ENCODE data around the gene NANOS1. TPM values are rescaled to one million over a fixed set of nuclear protein-coding genes. Genes with fewer than 3 reads are reported as not detected.

NANOS1 gene
- total RNA-seq, 2 experiments from 2014 or later: 3.6 to 7.5 TPM

- POLR2A ChIA-PET: interaction anchor here (0.7 to 1.1 kb wide), 3 partner anchors 10 to 135 kb away, joined by 3 to 5 read pairs (median 3); no protein-coding TSS in a partner anchor
- Histone ChIP-seq H3K9me3 (ENCODE audit: low read length) (no peaks in the 10 kb centered on the region), H3K4me3 (ENCODE audit: low read depth, low read length, poor library complexity, severe bottlenecking) (no peak overlapping the region), H3K27ac (ENCODE audit: low read depth, low read length, poor library complexity, severe bottlenecking) (no peak overlapping the region), H3K36me3 (ENCODE audit: insufficient read depth, low read length) (peaks cover 100% of the 10 kb centered on the region), H3K4me1 (ENCODE audit: insufficient read depth, low read length, poor library complexity, severe bottlenecking) (peaks cover 9% of the 10 kb centered on the region), H2AFZ (ENCODE audit: low read length) (no peak overlapping the region), H4K20me1 (ENCODE audit: insufficient read depth, low read length) (peaks cover 12% of the 10 kb centered on the region; the same call in 1 of the 2 replicates), H3K9me2 (ENCODE audit: insufficient read depth, low read length) (no peaks in the 10 kb centered on the region), H3K4me2 (ENCODE audit: low read length) (no peak overlapping the region), H3K79me2 (ENCODE audit: insufficient read depth, low read depth, low read length) (peaks cover 76% of the 10 kb centered on the region; the same call in 1 of the 2 replicates)
- CTCF ChIA-PET (ENCODE audit: unreplicated experiment): no interaction called here
- BruUV-seq (replicated peaks): no TSS peak
- TF ChIP-seq CTCF (conservative IDR thresholded peaks at IDR 0.05; ENCODE audit: low read length) (no peak), EZH2phosphoT487 (IDR thresholded peaks at IDR 0.05; ENCODE audit: borderline replicate concordance, low read depth, low read length) (no peak)
- DNase-seq (ENCODE audit: low spot score): no peak
- intact Hi-C loops (cut with micrococcal nuclease; ENCODE audit: unreplicated experiment): no loop called here
These were observed 30.0 kb downstream of the NANOS1 start for GRCh38 chr10:119059557-119059956.

GRCh38 chr10:119060107-119060506, 30.6 kb downstream of the NANOS1 start:
- H2AFZ ChIP-seq (ENCODE audit: low read length): no peak overlapping the region
- CTCF ChIA-PET (ENCODE audit: unreplicated experiment): no interaction called here
- TF ChIP-seq EZH2phosphoT487 (IDR thresholded peaks at IDR 0.05; ENCODE audit: borderline replicate concordance, low read depth, low read length) (no peak), CTCF (conservative IDR thresholded peaks at IDR 0.05; ENCODE audit: low read length) (no peak)
- BruUV-seq (replicated peaks): no TSS peak
- POLR2A ChIA-PET: no interaction called here
- H4K20me1 ChIP-seq (ENCODE audit: insufficient read depth, low read length): peaks cover 14% of the 10 kb centered on the region
- no peaks in the 10 kb centered on the region for H3K9me2 ChIP-seq (ENCODE audit: insufficient read depth, low read length)
- H3K4me2 ChIP-seq (ENCODE audit: low read length): no peak overlapping the region
- no peak overlapping the region for H3K27ac ChIP-seq (ENCODE audit: low read depth, low read length, poor library complexity, severe bottlenecking)
- intact Hi-C loops (cut with micrococcal nuclease; ENCODE audit: unreplicated experiment): no loop called here
- peaks cover 100% of the 10 kb centered on the region for H3K36me3 ChIP-seq (ENCODE audit: insufficient read depth, low read length)
- peaks cover 9% of the 10 kb centered on the region for H3K4me1 ChIP-seq (ENCODE audit: insufficient read depth, low read length, poor library complexity, severe bottlenecking)
- H3K79me2 ChIP-seq (ENCODE audit: insufficient read depth, low read depth, low read length): peaks cover 74% of the 10 kb centered on the region; the same call in 1 of the 2 replicates
- H3K4me3 ChIP-seq (ENCODE audit: low read depth, low read length, poor library complexity, severe bottlenecking): no peak overlapping the region
- no peaks in the 10 kb centered on the region for H3K9me3 ChIP-seq (ENCODE audit: low read length)
- no peak for DNase-seq (ENCODE audit: low spot score)

- TF ChIP-seq CTCF (conservative IDR thresholded peaks at IDR 0.05; ENCODE audit: low read length) (no peak), EZH2phosphoT487 (IDR thresholded peaks at IDR 0.05; ENCODE audit: borderline replicate concordance, low read depth, low read length) (no peak)
- Histone ChIP-seq H4K20me1 (ENCODE audit: insufficient read depth, low read length) (peaks cover 17% of the 10 kb centered on the region), H3K4me1 (ENCODE audit: insufficient read depth, low read length, poor library complexity, severe bottlenecking) (peaks cover 9% of the 10 kb centered on the region), H3K4me2 (ENCODE audit: low read length) (no peak overlapping the region), H3K36me3 (ENCODE audit: insufficient read depth, low read length) (peaks cover 99% of the 10 kb centered on the region), H3K4me3 (ENCODE audit: low read depth, low read length, poor library complexity, severe bottlenecking) (no peak overlapping the region), H3K9me2 (ENCODE audit: insufficient read depth, low read length) (no peaks in the 10 kb centered on the region), H3K79me2 (ENCODE audit: insufficient read depth, low read depth, low read length) (peaks cover 66% of the 10 kb centered on the region; the same call in 1 of the 2 replicates), H3K9me3 (ENCODE audit: low read length) (no peaks in the 10 kb centered on the region), H2AFZ (ENCODE audit: low read length) (no peak overlapping the region), H3K27ac (ENCODE audit: low read depth, low read length, poor library complexity, severe bottlenecking) (no peak overlapping the region)
- ChIA-PET CTCF (ENCODE audit: unreplicated experiment) (no interaction called here), POLR2A (interaction anchor here (0.5 kb wide), 1 partner anchor 34 kb away, joined by 3 read pairs; no protein-coding TSS in a partner anchor)
- no TSS peak for BruUV-seq (replicated peaks)
- no peak for DNase-seq (ENCODE audit: low spot score)
- intact Hi-C loops (cut with micrococcal nuclease; ENCODE audit: unreplicated experiment): no loop called here
These were observed 31.8 kb downstream of the NANOS1 start for GRCh38 chr10:119061352-119061751.

Data from OCI-LY7 (cell line).